Thyroid gland (tissue), 4 donors: ENCODE measurements around the gene ZGPAT. TPM values are rescaled to one million over a fixed set of nuclear protein-coding genes. Genes with fewer than 3 reads are reported as not detected.

ENCODE experiments used
- DNase-seq, 2 donors: peaks; one replicate each; pipeline ENCODE4 v3.0.0-alpha.2; 2019
- H3K27ac ChIP-seq, 3 donors: fragments of 200-600 bp; sonication (generic); 1 replicate in 2 of 3; 2 replicates in 1 of 3; pipeline ENCODE4 v1.5.1; 2016 to 2019; ENCODE audit warnings: mild to moderate bottlenecking in 1 of 3, moderate library complexity in 1 of 3
- H3K27me3 ChIP-seq: fragments of 200-600 bp; sonication (generic); one replicate; pipeline ENCODE4 v1.5.1; 2019
- H3K36me3 ChIP-seq, 2 donors: fragments of 200-600 bp; sonication (generic); one replicate each; pipeline ENCODE4 v1.5.1; 2016 to 2019
- H3K4me1 ChIP-seq, 2 donors: fragments of 200-600 bp; sonication (generic); one replicate each; pipeline ENCODE4 v1.5.1; 2017 to 2019
- H3K4me3 ChIP-seq, 3 donors: fragments of 200-600 bp; sonication (generic); replicated peaks in 1 of 3; 1 replicate in 2 of 3; 2 replicates in 1 of 3; pipeline ENCODE4 v1.5.1; 2016; ENCODE audit warnings: mild to moderate bottlenecking in 1 of 3
- H3K9me3 ChIP-seq: fragments of 200-600 bp; sonication (generic); one replicate; pipeline ENCODE4 v1.5.1; 2017
- POLR2A ChIP-seq, 2 donors: fragments of 450-650 bp; IDR thresholded peaks; one replicate each; pipeline ENCODE4 v1.6.1; 2017; ENCODE audit warnings: antibody characterized with exemption in 2 of 2, mild to moderate bottlenecking in 2 of 2, moderate library complexity in 1 of 2
- WGBS, 2 donors: methylation state at CpG; one replicate each; pipeline ENCODE4 v1.1.5; 2017; 5-methylcytosine and 5-hydroxymethylcytosine counted together
- intact Hi-C: fragments of 100-400 bp; cut with DNase I; formaldehyde crosslinking; loops from one replicate; pipeline ENCODE4 v1.15.1; 2023
- total RNA-seq, 4 donors: library from RNA; depleted of rRNA; stranded (reverse); fragments of >200 nt; gene quantifications; one replicate each; pipeline ENCODE4 v1.2.3, GENCODE V29; 2016
- TF ChIP-seq, protein P1 (sequence below), 6 experiments: fragments of 200-600 bp in 3 of 6; fragments of 450-650 bp in 3 of 6; sonication (generic) in 3 of 6; IDR thresholded peaks; one replicate each; pipeline ENCODE4 v1.5.1; 2016 to 2019; ENCODE audit warnings: antibody characterized with exemption in 6 of 6, mild to moderate bottlenecking in 2 of 6, inconsistent platforms in 1 of 6, moderate library complexity in 1 of 6

ZGPAT gene
- total RNA-seq, 4 donors from 2014 or later = 27.7 to 36.3 (median 30.0) TPM

DNA sequence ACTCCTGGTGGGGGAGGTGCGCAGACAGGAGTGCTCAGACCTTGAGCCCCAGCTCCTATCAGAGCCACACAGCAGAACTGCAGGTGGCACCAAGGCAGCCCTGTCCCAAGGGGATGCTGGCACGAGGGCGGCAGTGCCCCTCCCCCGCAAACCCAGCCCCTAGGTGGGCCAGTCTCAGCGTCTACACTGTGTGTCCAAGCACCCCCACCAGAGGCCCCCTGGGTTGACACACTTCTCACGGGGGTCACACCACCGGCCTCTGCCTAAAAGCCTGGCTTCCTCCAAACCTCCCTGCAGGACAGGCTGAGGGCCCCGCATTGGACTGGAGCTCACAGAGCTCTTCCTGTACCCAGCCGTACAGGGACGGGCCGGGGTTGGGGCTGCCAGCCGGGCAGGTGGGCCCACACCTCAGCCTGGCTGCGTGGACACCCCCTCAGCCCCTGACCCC is 39.8 kb downstream of the ZGPAT start:
- intact Hi-C loops = no loop called here
- Histone ChIP-seq H3K27me3 (no peaks in the 10 kb centered on the region), H3K4me1 (peaks cover 5 to 10% of the 10 kb centered on the region in 2 donors), H3K9me3 (no peaks in the 10 kb centered on the region), H3K36me3 (peaks cover 16 to 17% of the 10 kb centered on the region in 2 donors), H3K4me3 (no peak overlapping the region), H3K27ac (no peak overlapping the region)
- DNase-seq = no peak
- no peak for TF ChIP-seq POLR2A (IDR thresholded peaks at IDR 0.05)
- TF ChIP-seq, protein P1, sequence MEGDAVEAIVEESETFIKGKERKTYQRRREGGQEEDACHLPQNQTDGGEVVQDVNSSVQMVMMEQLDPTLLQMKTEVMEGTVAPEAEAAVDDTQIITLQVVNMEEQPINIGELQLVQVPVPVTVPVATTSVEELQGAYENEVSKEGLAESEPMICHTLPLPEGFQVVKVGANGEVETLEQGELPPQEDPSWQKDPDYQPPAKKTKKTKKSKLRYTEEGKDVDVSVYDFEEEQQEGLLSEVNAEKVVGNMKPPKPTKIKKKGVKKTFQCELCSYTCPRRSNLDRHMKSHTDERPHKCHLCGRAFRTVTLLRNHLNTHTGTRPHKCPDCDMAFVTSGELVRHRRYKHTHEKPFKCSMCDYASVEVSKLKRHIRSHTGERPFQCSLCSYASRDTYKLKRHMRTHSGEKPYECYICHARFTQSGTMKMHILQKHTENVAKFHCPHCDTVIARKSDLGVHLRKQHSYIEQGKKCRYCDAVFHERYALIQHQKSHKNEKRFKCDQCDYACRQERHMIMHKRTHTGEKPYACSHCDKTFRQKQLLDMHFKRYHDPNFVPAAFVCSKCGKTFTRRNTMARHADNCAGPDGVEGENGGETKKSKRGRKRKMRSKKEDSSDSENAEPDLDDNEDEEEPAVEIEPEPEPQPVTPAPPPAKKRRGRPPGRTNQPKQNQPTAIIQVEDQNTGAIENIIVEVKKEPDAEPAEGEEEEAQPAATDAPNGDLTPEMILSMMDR (IDR thresholded peaks at IDR 0.05) = no peak
- WGBS, 2 donors = 94 to 100% methylated on average over 1 to 3 of the region's 13 CpGs

GRCh38 chr20:63748070-63748933 is 40.5 kb downstream of the ZGPAT start:
- Histone ChIP-seq H3K4me3 (no peak overlapping the region), H3K4me1 (peaks cover 9 to 16% of the 10 kb centered on the region in 2 donors), H3K27me3 (no peaks in the 10 kb centered on the region), H3K36me3 (peaks cover 9 to 10% of the 10 kb centered on the region in 2 donors), H3K9me3 (no peaks in the 10 kb centered on the region), H3K27ac (no peak overlapping the region)
- WGBS, 2 donors = 79 to 80% methylated on average over 13 to 14 of the region's 20 CpGs
- DNase-seq = no peak
- intact Hi-C loops = no loop called here
- TF ChIP-seq POLR2A (IDR thresholded peaks at IDR 0.05) = no peak
- TF ChIP-seq, protein P1 (IDR thresholded peaks at IDR 0.05) = no peak

DNA sequence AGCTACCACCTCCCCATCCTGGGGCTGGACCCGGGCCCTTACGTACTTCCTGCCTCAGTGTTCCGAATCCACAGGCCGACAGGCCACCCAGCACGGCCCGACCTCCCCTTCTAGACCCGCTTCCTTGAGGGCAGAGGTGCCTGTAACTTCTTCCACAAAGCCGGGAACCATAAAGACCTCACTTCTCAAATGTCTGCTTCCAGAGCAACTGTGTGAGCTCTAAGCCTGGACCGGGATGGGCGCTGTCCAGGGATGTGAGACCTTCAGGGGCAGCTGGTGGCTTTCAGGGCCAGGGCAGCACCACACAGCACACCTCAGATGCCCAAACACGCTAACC is 41.1 kb downstream of the ZGPAT start:
- intact Hi-C loops = no loop called here
- WGBS, 2 donors = 93 to 95% methylated on average over 11 of the region's 11 CpGs
- H3K4me3 ChIP-seq = no peak overlapping the region

GRCh38 chr20:63749597-63750508 is 42.0 kb downstream of the ZGPAT start:
- peaks cover 9 to 17% of the 10 kb centered on the region in 2 donors for H3K4me1 ChIP-seq
- intact Hi-C loops = no loop called here
- H3K9me3 ChIP-seq = no peaks in the 10 kb centered on the region
- TF ChIP-seq POLR2A (IDR thresholded peaks at IDR 0.05) = no peak
- TF ChIP-seq, protein P1 (IDR thresholded peaks at IDR 0.05) = no peak
- no peaks in the 10 kb centered on the region for H3K27me3 ChIP-seq
- WGBS, 2 donors = 90 to 92% methylated on average over 9 to 16 of the region's 16 CpGs
- no peak overlapping the region for H3K27ac ChIP-seq
- peaks cover 5 to 7% of the 10 kb centered on the region in 2 donors for H3K36me3 ChIP-seq
- DNase-seq = no peak
- H3K4me3 ChIP-seq = no peak overlapping the region

More for the DNA sequence above, 41.1 kb downstream of the ZGPAT start:
- H3K4me1 ChIP-seq = peaks cover 9 to 17% of the 10 kb centered on the region in 2 donors
- TF ChIP-seq, protein P1 (IDR thresholded peaks at IDR 0.05) = no peak
- no peak for TF ChIP-seq POLR2A (IDR thresholded peaks at IDR 0.05)
- DNase-seq = no peak
- H3K9me3 ChIP-seq = no peaks in the 10 kb centered on the region
- H3K36me3 ChIP-seq = peaks cover 5 to 7% of the 10 kb centered on the region in 2 donors
- no peak overlapping the region for H3K27ac ChIP-seq
- H3K27me3 ChIP-seq = no peaks in the 10 kb centered on the region
